ENCODE data around the gene MINDY4. TPM values are rescaled to one million over a fixed set of nuclear protein-coding genes. Genes with fewer than 3 reads are reported as not detected.

MINDY4 gene
- polyA plus RNA-seq, 1 experiment = 1.8 TPM

- Histone ChIP-seq H3K4me3 (ENCODE audit: low read depth, low read length) (no peak overlapping the region), H3K9me3 (ENCODE audit: control insufficient read depth, insufficient read depth, low read length) (no peaks in the 10 kb centered on the region), H3K27ac (ENCODE audit: low read depth, low read length) (no peak overlapping the region), H3K27me3 (ENCODE audit: control insufficient read depth, insufficient read depth, low read length) (peaks cover 51% of the 10 kb centered on the region)
- DNase-seq (ENCODE audit: low read depth, low spot score) = no peak
- TF ChIP-seq CTCF (IDR thresholded peaks at IDR 0.05; ENCODE audit: low read depth, low read length) = no peak
- ChIA-PET CTCF (interaction anchor here (0.7 kb wide), 1 partner anchor 14 kb away, joined by 3 read pairs; no protein-coding TSS in a partner anchor), POLR2A (interaction anchor here (0.6 kb wide), 1 partner anchor 70 kb away, joined by 6 read pairs; no protein-coding TSS in a partner anchor)
These were observed 44.8 kb upstream of the MINDY4 start for GRCh38 chr7:30726296-30727006.

- H3K27me3 ChIP-seq (ENCODE audit: control insufficient read depth, insufficient read depth, low read length) = peaks cover 51% of the 10 kb centered on the region
- DNase-seq (ENCODE audit: low read depth, low spot score) = no peak
- CTCF ChIA-PET = interaction anchor here (0.7 kb wide), 1 partner anchor 13 kb away, joined by 3 read pairs; no protein-coding TSS in a partner anchor
These were observed 43.9 kb upstream of the MINDY4 start for GRCh38 chr7:30727061-30727945.

GRCh38 chr7:30728591-30729100, 42.6 kb upstream of the MINDY4 start:
- H3K27me3 ChIP-seq (ENCODE audit: control insufficient read depth, insufficient read depth, low read length) = peaks cover 55% of the 10 kb centered on the region
- H3K9me3 ChIP-seq (ENCODE audit: control insufficient read depth, insufficient read depth, low read length) = no peaks in the 10 kb centered on the region
- ChIA-PET CTCF (interaction anchor here (0.6 kb wide), 1 partner anchor 11 kb away, joined by 3 read pairs; no protein-coding TSS in a partner anchor), POLR2A (no interaction called here)
- no peak for DNase-seq (ENCODE audit: low read depth, low spot score)
- no peak overlapping the region for H3K4me3 ChIP-seq (ENCODE audit: low read depth, low read length)
- H3K27ac ChIP-seq (ENCODE audit: low read depth, low read length) = no peak overlapping the region
- no peak for TF ChIP-seq CTCF (IDR thresholded peaks at IDR 0.05; ENCODE audit: low read depth, low read length)

More at GRCh38 chr7:30727061-30727945, 43.9 kb upstream of the MINDY4 start:
- no peak for TF ChIP-seq CTCF (IDR thresholded peaks at IDR 0.05; ENCODE audit: low read depth, low read length)
- no peaks in the 10 kb centered on the region for H3K9me3 ChIP-seq (ENCODE audit: control insufficient read depth, insufficient read depth, low read length)
- POLR2A ChIA-PET = no interaction called here
- H3K27ac ChIP-seq (ENCODE audit: low read depth, low read length) = no peak overlapping the region
- no peak overlapping the region for H3K4me3 ChIP-seq (ENCODE audit: low read depth, low read length)

- POLR2A ChIA-PET = no interaction called here
- no peak for DNase-seq (ENCODE audit: low read depth, low spot score)
- Histone ChIP-seq H3K27me3 (ENCODE audit: control insufficient read depth, insufficient read depth, low read length) (peaks cover 60% of the 10 kb centered on the region), H3K4me3 (ENCODE audit: low read depth, low read length) (no peak overlapping the region), H3K9me3 (ENCODE audit: control insufficient read depth, insufficient read depth, low read length) (no peaks in the 10 kb centered on the region), H3K27ac (ENCODE audit: low read depth, low read length) (no peak overlapping the region)
- TF ChIP-seq CTCF (IDR thresholded peaks at IDR 0.05; ENCODE audit: low read depth, low read length) = no peak
- CTCF ChIA-PET = interaction anchor here (2.1 kb wide), 1 partner anchor 11 kb away, joined by 10 read pairs; no protein-coding TSS in a partner anchor
These were observed 41.6 kb upstream of the MINDY4 start for GRCh38 chr7:30729642-30730041.
